ENCODE results near the gene ZBTB47.

ZBTB47 gene

GRCh38 chr3:42658091-42658770 is 4.7 kb downstream of the ZBTB47 start:
- H3K4me3 ChIP-seq (ENCODE audit: low read depth, low read length) = no peak overlapping the region
- no peak for DNase-seq (ENCODE audit: low read depth)
- TF ChIP-seq MYC (IDR thresholded peaks at IDR 0.05; ENCODE audit: low read depth, low read length) (no peak), POLR2A (IDR thresholded peaks at IDR 0.05; ENCODE audit: extremely low read depth, insufficient read length) (no peak), CTCF (IDR thresholded peaks at IDR 0.05; ENCODE audit: low read depth, low read length) (no peak), MAX (IDR thresholded peaks at IDR 0.05; ENCODE audit: low read depth, low read length) (no peak)

GRCh38 chr3:42658771-42659390 is 5.4 kb downstream of the ZBTB47 start:
- H3K4me3 ChIP-seq (ENCODE audit: low read depth, low read length) = no peak overlapping the region
- DNase-seq (ENCODE audit: low read depth) = no peak
- TF ChIP-seq MYC (IDR thresholded peaks at IDR 0.05; ENCODE audit: low read depth, low read length) (no peak), MAX (IDR thresholded peaks at IDR 0.05; ENCODE audit: low read depth, low read length) (no peak)

GRCh38 chr3:42659451-42660130 is 6.1 kb downstream of the ZBTB47 start:
- no peak for DNase-seq (ENCODE audit: low read depth)
- TF ChIP-seq POLR2A (IDR thresholded peaks at IDR 0.05; ENCODE audit: extremely low read depth, insufficient read length) (no peak), MAX (IDR thresholded peaks at IDR 0.05; ENCODE audit: low read depth, low read length) (no peak), MYC (IDR thresholded peaks at IDR 0.05; ENCODE audit: low read depth, low read length) (no peak), CTCF (IDR thresholded peaks at IDR 0.05; ENCODE audit: low read depth, low read length) (no peak)
- no peak overlapping the region for H3K4me3 ChIP-seq (ENCODE audit: low read depth, low read length)

- DNase-seq (ENCODE audit: low read depth) = no peak
- no peak overlapping the region for H3K4me3 ChIP-seq (ENCODE audit: low read depth, low read length)
- no peak for TF ChIP-seq MYC (IDR thresholded peaks at IDR 0.05; ENCODE audit: low read depth, low read length)
- TF ChIP-seq MAX (IDR thresholded peaks at IDR 0.05; ENCODE audit: low read depth, low read length) = no peak
- TF ChIP-seq CTCF (IDR thresholded peaks at IDR 0.05; ENCODE audit: low read depth, low read length) = no peak
- no peak for TF ChIP-seq POLR2A (IDR thresholded peaks at IDR 0.05; ENCODE audit: extremely low read depth, insufficient read length)
Observed at GRCh38 chr3:42660131-42660715, 6.7 kb downstream of the ZBTB47 start.

GRCh38 chr3:42660898-42661297 is 7.4 kb downstream of the ZBTB47 start:
- TF ChIP-seq POLR2A (IDR thresholded peaks at IDR 0.05; ENCODE audit: extremely low read depth, insufficient read length) (no peak), CTCF (IDR thresholded peaks at IDR 0.05; ENCODE audit: low read depth, low read length) (peak; percentile 41)
- peak; percentile 57 for DNase-seq (ENCODE audit: low read depth)
- no peak overlapping the region for H3K4me3 ChIP-seq (ENCODE audit: low read depth, low read length)

GRCh38 chr3:42661593-42662022 is 8.1 kb downstream of the ZBTB47 start:
- no peak for TF ChIP-seq MYC (IDR thresholded peaks at IDR 0.05; ENCODE audit: low read depth, low read length)
- no peak for TF ChIP-seq MAX (IDR thresholded peaks at IDR 0.05; ENCODE audit: low read depth, low read length)
- TF ChIP-seq CTCF (IDR thresholded peaks at IDR 0.05; ENCODE audit: low read depth, low read length) = no peak
- TF ChIP-seq POLR2A (IDR thresholded peaks at IDR 0.05; ENCODE audit: extremely low read depth, insufficient read length) = no peak

More at GRCh38 chr3:42661593-42662022, 8.1 kb downstream of the ZBTB47 start:
- DNase-seq (ENCODE audit: low read depth) = no peak
- H3K4me3 ChIP-seq (ENCODE audit: low read depth, low read length) = no peak overlapping the region

Measured in NB4 (cell line).